CD14-positive monocyte (primary cell): ENCODE measurements around the gene ATP5F1A. TPM values are rescaled to one million over a fixed set of nuclear protein-coding genes. Genes with fewer than 3 reads are reported as not detected.

ENCODE experiments used
- DNase-seq, 3 donors: peaks; one replicate each; pipeline ENCODE4 v3.0.0-alpha.2; 2011 to 2022
- H2AFZ ChIP-seq: 2 replicates; pipeline ENCODE4 v1.6.0; 2012; ENCODE audit warnings: mild to moderate bottlenecking, low read depth, low read length, inconsistent platforms; ENCODE audit not compliant: insufficient read depth, poor library complexity, severe bottlenecking
- H3K27ac ChIP-seq, 2 donors: 1 replicate in 1 of 2; 2 replicates in 1 of 2; pipeline ENCODE4 v1.5.1; 2012 to 2013; ENCODE audit warnings: low read length in 2 of 2, control low read depth in 1 of 2, inconsistent platforms in 1 of 2, low read depth in 1 of 2, mild to moderate bottlenecking in 1 of 2
- H3K27me3 ChIP-seq, 2 donors: one replicate each; pipeline versions ENCODE4 v1.6.0 to v1.6.1; 2011 to 2013; ENCODE audit warnings: low read length in 2 of 2; ENCODE audit not compliant: control insufficient read depth in 2 of 2, insufficient read depth in 2 of 2
- H3K36me3 ChIP-seq, 2 donors: replicated peaks in 1 of 2; 1 replicate in 1 of 2; 2 replicates in 1 of 2; pipeline versions ENCODE4 v1.5.1 to v1.6.1; 2012 to 2013; ENCODE audit warnings: low read length in 2 of 2, control low read depth in 1 of 2, inconsistent platforms in 1 of 2, mild to moderate bottlenecking in 1 of 2; ENCODE audit not compliant: insufficient read depth in 2 of 2, control insufficient read depth in 1 of 2
- H3K4me1 ChIP-seq, 2 donors: 1 replicate in 1 of 2; 2 replicates in 1 of 2; pipeline versions ENCODE4 v1.5.1 to v1.6.1; 2012 to 2013; ENCODE audit warnings: low read length in 2 of 2, control low read depth in 1 of 2, inconsistent platforms in 1 of 2, mild to moderate bottlenecking in 1 of 2, moderate library complexity in 1 of 2; ENCODE audit not compliant: insufficient read depth in 2 of 2, control insufficient read depth in 1 of 2
- H3K4me2 ChIP-seq: replicated peaks from 2 replicates; pipeline ENCODE3; 2012; ENCODE audit warnings: low read length, moderate library complexity, mild to moderate bottlenecking; ENCODE audit not compliant: poor library complexity, severe bottlenecking; ENCODE audit errors: extremely low read depth
- H3K4me3 ChIP-seq, 3 experiments: fragments of 200-600 bp in 1 of 3; sonication (generic) in 1 of 3; replicated peaks in 1 of 3; 1 replicate in 2 of 3; 2 replicates in 1 of 3; pipeline ENCODE4 v1.5.1; 2011 to 2013; ENCODE audit warnings: low read length in 3 of 3, mild to moderate bottlenecking in 3 of 3, control low read depth in 2 of 3, low read depth in 2 of 3, inconsistent platforms in 1 of 3, moderate library complexity in 1 of 3
- H3K79me2 ChIP-seq: 2 replicates; pipeline ENCODE4 v1.6.0; 2012; ENCODE audit warnings: mild to moderate bottlenecking, control low read depth, inconsistent platforms, low read length, moderate library complexity; ENCODE audit not compliant: insufficient read depth
- H3K9ac ChIP-seq: 2 replicates; pipeline ENCODE4 v1.6.0; 2017; ENCODE audit warnings: low read length, mild to moderate bottlenecking; ENCODE audit not compliant: insufficient read depth, poor library complexity, severe bottlenecking
- H3K9me3 ChIP-seq, 2 donors: replicated peaks in 1 of 2; 1 replicate in 1 of 2; 2 replicates in 1 of 2; pipeline versions ENCODE4 v1.5.1 to v1.6.1; 2012 to 2013; ENCODE audit warnings: low read length in 2 of 2, control low read depth in 1 of 2; ENCODE audit not compliant: control insufficient read depth in 1 of 2, insufficient read depth in 1 of 2
- H4K20me1 ChIP-seq: 2 replicates; pipeline ENCODE4 v1.6.0; 2012; ENCODE audit warnings: mild to moderate bottlenecking, low read length, control low read depth, moderate library complexity; ENCODE audit not compliant: insufficient read depth
- H3K27ac Mint-ChIP-seq, 7 donors: one replicate each; pipeline ENCODE4 v1.8.0; 2020; ENCODE audit warnings: mild to moderate bottlenecking in 7 of 7, mixed read lengths in 7 of 7, moderate library complexity in 6 of 7, inconsistent platforms in 2 of 7
- H3K27me3 Mint-ChIP-seq, 3 donors: one replicate each; pipeline ENCODE4 v1.8.0; 2021 to 2022; ENCODE audit warnings: low read depth in 3 of 3, mild to moderate bottlenecking in 3 of 3, mixed read lengths in 3 of 3, moderate library complexity in 3 of 3, inconsistent platforms in 1 of 3
- H3K36me3 Mint-ChIP-seq, 2 donors: one replicate each; pipeline ENCODE4 v1.8.0; 2020; ENCODE audit warnings: mixed read lengths in 2 of 2, inconsistent platforms in 1 of 2, mild to moderate bottlenecking in 1 of 2
- H3K4me1 Mint-ChIP-seq: one replicate; pipeline ENCODE4 v1.8.0; 2020; ENCODE audit warnings: mild to moderate bottlenecking, mixed read lengths
- H3K4me3 Mint-ChIP-seq, 2 donors: one replicate each; pipeline ENCODE4 v1.8.0; 2020; ENCODE audit warnings: mild to moderate bottlenecking in 2 of 2, mixed read lengths in 2 of 2, moderate library complexity in 1 of 2
- H3K9me3 Mint-ChIP-seq, 7 donors: one replicate each; pipeline ENCODE4 v1.8.0; 2020 to 2022; ENCODE audit warnings: mixed read lengths in 7 of 7, mild to moderate bottlenecking in 6 of 7, moderate library complexity in 6 of 7, inconsistent platforms in 2 of 7
- WGBS: methylation state at CpG from one replicate; pipeline ENCODE4 v1.1.5; 2013; ENCODE audit warnings: missing lambda C conversion rate; ENCODE audit not compliant: insufficient coverage; 5-methylcytosine and 5-hydroxymethylcytosine counted together
- intact Hi-C, 2 donors: fragments of 100-400 bp; cut with micrococcal nuclease; formaldehyde crosslinking; loops; one replicate each; pipeline versions ENCODE4 v1.15.0 to v1.15.1; 2023
- polyA plus RNA-seq, 3 donors: library from polyadenylated mRNA; depleted of rRNA in 1 of 3; unstranded in 2 of 3; stranded (reverse) in 1 of 3; fragments of 300-500 nt in 2 of 3; fragments of >200 nt in 1 of 3; fragmentation: Illumina TruSeq in 2 of 3; gene quantifications; 1 replicate in 2 of 3; 2 replicates in 1 of 3; pipeline ENCODE4 v1.2.3, GENCODE V29; 2012 to 2021
- TF ChIP-seq, protein P1 (sequence below): fragments of 200-600 bp; IDR thresholded peaks from one replicate; pipeline ENCODE4 v1.8.0; 2022; ENCODE audit warnings: antibody characterized with exemption, mild to moderate bottlenecking

ATP5F1A gene
- polyA plus RNA-seq, 3 donors = 251 to 553 (median 524) TPM

DNA sequence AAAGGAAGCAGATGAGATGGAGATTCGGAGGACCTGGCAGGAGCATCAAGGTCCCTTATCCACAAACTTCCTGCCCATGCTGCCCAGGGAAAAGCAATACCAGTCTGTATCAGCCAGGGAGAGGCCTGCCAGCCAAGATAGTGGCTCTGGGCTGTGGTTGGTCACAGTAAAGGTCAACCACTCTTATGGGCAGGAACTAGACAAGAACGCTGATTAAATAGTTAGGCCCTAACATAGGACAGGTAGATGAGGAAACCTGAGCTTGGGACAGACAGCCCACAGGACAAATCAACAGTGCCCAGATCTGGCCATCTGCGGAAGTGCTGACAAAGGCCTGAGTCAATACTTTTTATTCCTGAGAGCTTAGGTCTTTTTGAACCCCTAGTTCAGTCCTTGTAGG, 36.7 kb downstream of the ATP5F1A start:
- no peak overlapping the region for H3K9ac ChIP-seq
- no peak for DNase-seq
- H4K20me1 ChIP-seq = peaks cover 79% of the 10 kb centered on the region
- H3K27me3 ChIP-seq = no peaks in the 10 kb centered on the region
- H3K36me3 ChIP-seq = no peaks in the 10 kb centered on the region
- H3K9me3 ChIP-seq = no peaks in the 10 kb centered on the region
- H3K27ac Mint-ChIP-seq = peak overlapping the region in 4 of 7 donors; percentile 0 to 72 (median 16)
- intact Hi-C loops = no loop called here
- H3K9me3 Mint-ChIP-seq = no peaks in the 10 kb centered on the region
- peaks cover 39% of the 10 kb centered on the region for H3K4me1 Mint-ChIP-seq
- WGBS = 75% methylated on average over 2 of the region's 3 CpGs
- no peak overlapping the region for H3K4me2 ChIP-seq
- H3K36me3 Mint-ChIP-seq = peaks cover 4 to 23% of the 10 kb centered on the region in 2 donors
- no peak overlapping the region for H3K4me3 Mint-ChIP-seq
- H3K4me3 ChIP-seq = no peak overlapping the region
- TF ChIP-seq, protein P1, sequence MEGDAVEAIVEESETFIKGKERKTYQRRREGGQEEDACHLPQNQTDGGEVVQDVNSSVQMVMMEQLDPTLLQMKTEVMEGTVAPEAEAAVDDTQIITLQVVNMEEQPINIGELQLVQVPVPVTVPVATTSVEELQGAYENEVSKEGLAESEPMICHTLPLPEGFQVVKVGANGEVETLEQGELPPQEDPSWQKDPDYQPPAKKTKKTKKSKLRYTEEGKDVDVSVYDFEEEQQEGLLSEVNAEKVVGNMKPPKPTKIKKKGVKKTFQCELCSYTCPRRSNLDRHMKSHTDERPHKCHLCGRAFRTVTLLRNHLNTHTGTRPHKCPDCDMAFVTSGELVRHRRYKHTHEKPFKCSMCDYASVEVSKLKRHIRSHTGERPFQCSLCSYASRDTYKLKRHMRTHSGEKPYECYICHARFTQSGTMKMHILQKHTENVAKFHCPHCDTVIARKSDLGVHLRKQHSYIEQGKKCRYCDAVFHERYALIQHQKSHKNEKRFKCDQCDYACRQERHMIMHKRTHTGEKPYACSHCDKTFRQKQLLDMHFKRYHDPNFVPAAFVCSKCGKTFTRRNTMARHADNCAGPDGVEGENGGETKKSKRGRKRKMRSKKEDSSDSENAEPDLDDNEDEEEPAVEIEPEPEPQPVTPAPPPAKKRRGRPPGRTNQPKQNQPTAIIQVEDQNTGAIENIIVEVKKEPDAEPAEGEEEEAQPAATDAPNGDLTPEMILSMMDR = no peak
- H3K27me3 Mint-ChIP-seq = peaks cover 0 to 1% (median 0%) of the 10 kb centered on the region in 3 donors
- no peak overlapping the region for H2AFZ ChIP-seq
- peaks cover 7 to 13% of the 10 kb centered on the region in 2 donors for H3K4me1 ChIP-seq
- peaks cover 93% of the 10 kb centered on the region for H3K79me2 ChIP-seq
- H3K27ac ChIP-seq = peak overlapping the region in 1 of 2 donors; percentile 36

GRCh38 chr18:46060359-46060841, 37.7 kb downstream of the ATP5F1A start:
- Mint-ChIP-seq H3K27me3 (peaks cover 0 to 1% (median 0%) of the 10 kb centered on the region in 3 donors), H3K4me3 (no peak overlapping the region), H3K27ac (peak overlapping the region in 1 of 7 donors; percentile 34), H3K4me1 (peaks cover 47% of the 10 kb centered on the region), H3K9me3 (no peaks in the 10 kb centered on the region), H3K36me3 (peaks cover 7 to 21% of the 10 kb centered on the region in 2 donors)
- intact Hi-C loops = no loop called here
- Histone ChIP-seq H3K27ac (peak overlapping the region in 1 of 2 donors; percentile 26), H3K9ac (no peak overlapping the region), H4K20me1 (peaks cover 83% of the 10 kb centered on the region), H3K4me2 (no peak overlapping the region), H3K79me2 (peaks cover 93% of the 10 kb centered on the region), H3K27me3 (no peaks in the 10 kb centered on the region), H3K36me3 (no peaks in the 10 kb centered on the region), H2AFZ (no peak overlapping the region), H3K4me3 (no peak overlapping the region), H3K4me1 (peaks cover 14 to 21% of the 10 kb centered on the region in 2 donors), H3K9me3 (no peaks in the 10 kb centered on the region)
- TF ChIP-seq, protein P1 = no peak
- DNase-seq = no peak
- WGBS = 60% methylated on average over 1 of the region's 3 CpGs
